ENCODE results near the gene IGSF21. TPM values are rescaled to one million over a fixed set of nuclear protein-coding genes. Genes with fewer than 3 reads are reported as not detected.

Gene IGSF21
- total RNA-seq, 1 donor from 2014 or later = not detected

GRCh38 chr1:18266391-18266790 lies 158.8 kb downstream of the IGSF21 start:
- ATAC-seq = no peak

GRCh38 chr1:18271336-18271735 lies 163.7 kb downstream of the IGSF21 start:
- no peak for ATAC-seq

- no peak for ATAC-seq
Measured at GRCh38 chr1:18278946-18279345, 171.3 kb downstream of the IGSF21 start.

GRCh38 chr1:18279351-18280074 lies 171.9 kb downstream of the IGSF21 start:
- ATAC-seq = no peak

GRCh38 chr1:18280956-18281355 lies 173.4 kb downstream of the IGSF21 start:
- no peak for ATAC-seq

GRCh38 chr1:18282851-18283600 lies 175.4 kb downstream of the IGSF21 start:
- ATAC-seq = no peak

- ATAC-seq = no peak
Measured at GRCh38 chr1:18283601-18284385, 176.2 kb downstream of the IGSF21 start.

GRCh38 chr1:18284805-18285537 lies 177.4 kb downstream of the IGSF21 start:
- ATAC-seq = no peak

GRCh38 chr1:18285538-18285924 lies 177.9 kb downstream of the IGSF21 start:
- ATAC-seq = no peak

GRCh38 chr1:18288722-18289121 lies 181.1 kb downstream of the IGSF21 start:
- no peak for ATAC-seq

GRCh38 chr1:18289597-18289996 lies 182.0 kb downstream of the IGSF21 start:
- ATAC-seq = no peak

- no peak for ATAC-seq
Measured at GRCh38 chr1:18290740-18291412, 183.3 kb downstream of the IGSF21 start.

- no peak for ATAC-seq
Measured at GRCh38 chr1:18292531-18292930, 184.9 kb downstream of the IGSF21 start.

GRCh38 chr1:18293291-18293690 lies 185.7 kb downstream of the IGSF21 start:
- ATAC-seq = no peak

GRCh38 chr1:18294437-18295176 lies 187.0 kb downstream of the IGSF21 start:
- no peak for ATAC-seq

GRCh38 chr1:18297896-18298648 lies 190.5 kb downstream of the IGSF21 start:
- no peak for ATAC-seq

- no peak for ATAC-seq
Measured at GRCh38 chr1:18299441-18300338, 192.1 kb downstream of the IGSF21 start.

- no peak for ATAC-seq
Measured at GRCh38 chr1:18300376-18300775, 192.8 kb downstream of the IGSF21 start.

GRCh38 chr1:18302788-18303413 lies 195.3 kb downstream of the IGSF21 start:
- no peak for ATAC-seq

All from esophagus mucosa (tissue), 1 donor.